Femur (tissue), 1 donor: ENCODE measurements around the gene GABBR2.

Source experiments
- DNase-seq: peaks from one replicate; pipeline ENCODE4 v3.0.0-alpha.2; 2017

Gene GABBR2

GRCh38 chr9:98364086-98364485 is 344.6 kb downstream of the GABBR2 start:
- DNase-seq = no peak

- no peak for DNase-seq
Measured at GRCh38 chr9:98363644-98364043, 345.1 kb downstream of the GABBR2 start.

GRCh38 chr9:98362624-98363252 is 346.0 kb downstream of the GABBR2 start:
- DNase-seq = no peak

GRCh38 chr9:98361645-98362044 is 347.1 kb downstream of the GABBR2 start:
- DNase-seq = no peak

GRCh38 chr9:98360176-98360708 is 348.5 kb downstream of the GABBR2 start:
- DNase-seq = no peak

- DNase-seq = no peak
Measured at GRCh38 chr9:98359569-98359968, 349.2 kb downstream of the GABBR2 start.

- no peak for DNase-seq
Measured at GRCh38 chr9:98357921-98358535, 350.7 kb downstream of the GABBR2 start.

- no peak for DNase-seq
Measured at GRCh38 chr9:98356953-98357690, 351.6 kb downstream of the GABBR2 start.

GRCh38 chr9:98356326-98356725 is 352.4 kb downstream of the GABBR2 start:
- no peak for DNase-seq

GRCh38 chr9:98351370-98351769 is 357.4 kb downstream of the GABBR2 start:
- DNase-seq = no peak

GRCh38 chr9:98347642-98348041 is 361.1 kb downstream of the GABBR2 start:
- no peak for DNase-seq

- DNase-seq = no peak
Measured at GRCh38 chr9:98345011-98345410, 363.7 kb downstream of the GABBR2 start.

GRCh38 chr9:98344581-98344980 is 364.2 kb downstream of the GABBR2 start:
- DNase-seq = no peak

GRCh38 chr9:98342820-98343210 is 365.9 kb downstream of the GABBR2 start:
- DNase-seq = no peak

GRCh38 chr9:98342098-98342819 is 366.5 kb downstream of the GABBR2 start:
- DNase-seq = no peak

- no peak for DNase-seq
Measured at GRCh38 chr9:98341157-98342097, 367.3 kb downstream of the GABBR2 start.

- DNase-seq = no peak
Measured at GRCh38 chr9:98339987-98340800, 368.5 kb downstream of the GABBR2 start.

- no peak for DNase-seq
Measured at GRCh38 chr9:98335661-98336060, 373.1 kb downstream of the GABBR2 start.

GRCh38 chr9:98334796-98335195 is 373.9 kb downstream of the GABBR2 start:
- no peak for DNase-seq

GRCh38 chr9:98333703-98334582 is 374.8 kb downstream of the GABBR2 start:
- no peak for DNase-seq
